HG03460 (cell line): Measurements from ENCODE around the gene CD59.
A peak's percentile ranks its signal among the peaks of the same experiment; 100 is the strongest.
"Not testable (repeated sequence)": the region's sequence is repeated elsewhere in the genome, so short reads cannot be mapped to it uniquely, and the experiment has no call there.

Experiments used
- ATAC-seq: cut with Tn5 transposase; IDR thresholded peaks from one replicate; pipeline ENCODE4 v1.9.1; 2021; ENCODE audit not compliant: unreplicated experiment

CD59 gene

DNA sequence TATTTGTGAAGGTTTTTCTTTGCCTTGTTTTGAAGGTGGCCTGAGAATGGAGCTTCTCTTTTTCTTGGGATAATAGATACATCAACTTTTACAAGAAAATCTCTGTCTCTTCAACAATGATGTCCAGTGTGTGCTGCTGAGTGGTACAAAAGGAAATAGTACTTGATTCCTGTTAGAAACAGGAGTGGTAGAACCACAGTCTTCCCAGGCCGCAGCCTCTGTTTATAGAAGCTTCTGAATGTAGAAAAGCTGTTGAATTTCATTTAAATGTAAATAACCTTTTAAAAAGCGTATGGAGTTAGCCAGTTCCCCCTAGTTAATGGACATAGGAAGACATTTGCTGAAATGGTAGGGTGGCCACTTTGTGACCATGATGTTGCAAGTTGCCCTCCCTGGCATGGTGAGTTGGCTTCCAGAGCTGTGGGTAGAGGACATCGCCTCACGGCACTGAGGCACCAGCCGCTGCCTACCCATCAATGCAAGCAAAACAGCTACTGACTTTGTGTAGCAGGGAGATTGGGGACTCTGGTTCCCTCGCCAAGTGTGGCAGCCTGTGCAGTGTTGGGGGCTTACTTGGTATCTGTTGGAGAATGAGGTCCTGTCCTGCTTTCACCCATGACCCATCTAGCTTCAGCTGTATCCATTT is 67.1 kb downstream of the CD59 start:
- no peak for ATAC-seq

DNA sequence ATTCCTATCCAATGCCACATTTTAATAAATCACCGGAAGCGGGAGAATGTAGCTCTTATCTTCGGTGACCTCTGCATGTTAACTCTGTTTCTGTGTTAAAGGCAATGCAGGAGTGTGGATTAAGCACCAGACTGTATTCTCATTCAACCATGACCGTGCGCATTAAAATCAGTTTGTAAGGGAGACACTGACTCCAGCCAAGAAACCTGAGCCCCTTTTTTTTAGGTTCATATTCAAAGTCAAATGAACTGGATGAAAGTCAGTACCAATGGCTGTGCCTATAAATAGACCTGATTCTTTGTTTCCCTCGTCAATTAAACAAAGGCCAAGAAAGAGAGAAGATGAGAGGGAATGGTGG is 67.8 kb downstream of the CD59 start:
- no peak for ATAC-seq

DNA sequence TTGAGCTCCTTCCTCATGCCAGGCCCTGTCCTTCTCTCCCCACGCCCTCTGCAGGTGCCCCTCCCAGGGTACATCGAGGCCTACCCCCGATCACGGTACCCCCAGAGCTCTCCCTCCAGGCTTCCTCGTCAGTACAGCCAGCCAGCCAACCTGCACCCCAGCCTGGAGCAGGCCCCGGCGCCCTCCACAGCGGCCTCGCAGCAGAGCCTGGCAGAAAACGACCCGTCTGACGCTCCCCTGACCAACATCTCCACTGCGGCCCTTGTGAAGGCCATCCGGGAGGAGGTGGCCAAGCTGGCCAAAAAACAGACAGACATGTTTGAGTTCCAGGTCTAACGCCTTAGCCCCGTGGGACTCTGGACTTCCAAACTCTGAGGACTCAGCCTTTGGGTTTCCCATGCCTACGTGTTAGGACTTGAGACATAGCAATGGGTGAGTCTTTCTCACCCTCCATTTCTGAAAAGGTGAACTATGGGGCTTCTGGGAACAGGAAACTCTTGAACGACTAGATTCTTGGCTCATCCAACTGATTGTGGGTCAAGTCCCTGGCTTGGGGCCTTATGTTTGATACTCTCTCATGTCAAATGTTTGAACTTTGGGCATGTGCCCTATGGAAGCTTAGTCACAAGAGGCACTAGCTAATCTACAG is 68.3 kb downstream of the CD59 start:
- no peak for ATAC-seq

DNA sequence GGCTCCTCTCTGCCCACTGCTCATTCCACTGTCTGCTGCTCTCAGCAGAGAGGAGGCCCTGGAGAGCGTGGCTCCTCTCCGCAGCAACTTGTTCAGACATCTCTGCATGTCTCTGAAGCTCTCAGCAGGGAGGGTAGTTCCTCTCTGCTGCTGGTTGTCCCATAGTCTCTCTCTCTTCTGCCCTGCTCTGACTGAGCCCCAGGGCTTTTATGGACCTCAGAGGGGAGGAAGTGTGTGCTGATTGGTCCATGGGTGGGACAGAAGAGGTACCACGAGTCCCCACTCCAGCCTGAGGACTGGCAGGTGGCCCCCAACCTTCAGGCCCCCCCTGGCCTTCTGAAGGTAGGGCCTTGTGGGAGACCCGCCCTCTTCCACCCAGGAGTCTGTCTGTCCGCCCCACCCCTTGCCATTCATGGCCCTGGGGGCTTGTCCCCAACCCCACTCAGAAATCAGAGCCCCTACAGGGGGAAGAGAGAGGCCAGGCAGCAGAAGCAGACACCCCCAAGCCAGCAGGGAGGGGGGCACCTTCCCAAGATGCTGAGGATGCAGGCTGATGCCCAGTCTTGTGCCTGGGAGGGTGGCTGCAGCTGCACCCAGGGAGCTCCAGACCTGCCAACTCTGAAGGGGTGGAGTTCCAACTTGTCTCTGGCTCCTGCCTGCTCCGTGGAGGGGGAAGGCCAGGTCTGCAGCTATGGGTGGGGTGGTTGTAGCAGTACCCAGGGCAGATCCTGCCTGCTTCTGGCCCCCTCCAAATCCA is 70.7 kb downstream of the CD59 start:
- ATAC-seq: no peak

DNA sequence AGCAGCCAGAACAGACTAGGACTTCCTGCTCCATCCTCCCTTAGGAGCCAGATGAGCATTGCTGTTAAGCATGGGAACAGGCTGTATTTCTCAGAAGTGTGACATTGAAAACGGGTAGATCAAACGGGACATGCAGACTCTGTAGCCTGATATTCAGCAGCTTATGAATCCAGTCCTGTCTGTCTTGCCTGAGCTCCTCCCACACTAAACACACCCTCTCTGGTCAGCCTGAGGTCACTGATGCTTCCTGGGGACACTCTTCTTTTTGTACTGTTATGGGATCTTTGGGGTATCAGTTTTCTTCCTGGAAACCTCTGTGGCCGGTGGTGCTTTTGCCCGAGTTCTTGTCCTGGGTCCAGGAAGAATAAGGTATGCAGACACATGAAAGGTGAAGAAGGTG is 71.4 kb downstream of the CD59 start:
- ATAC-seq: no peak

DNA sequence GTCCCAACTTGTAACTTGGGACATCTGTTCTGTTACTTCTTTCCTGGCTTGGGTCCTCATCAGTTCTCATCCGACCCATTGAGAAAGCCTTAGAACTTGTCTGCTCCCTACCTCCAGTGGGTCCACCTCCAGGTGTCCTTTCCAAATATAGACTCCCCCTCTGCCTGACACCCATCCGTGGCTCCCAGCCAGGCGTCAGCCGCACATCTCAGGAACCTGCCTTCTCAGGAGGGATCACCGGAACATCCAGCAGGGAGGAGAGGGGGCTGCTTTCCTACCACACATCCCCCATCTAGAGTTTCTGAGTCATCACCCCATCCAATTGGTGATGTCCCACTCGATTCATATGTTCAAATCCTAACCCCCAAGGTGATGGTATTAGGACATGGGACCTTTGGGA is 72.1 kb downstream of the CD59 start:
- no peak for ATAC-seq

DNA sequence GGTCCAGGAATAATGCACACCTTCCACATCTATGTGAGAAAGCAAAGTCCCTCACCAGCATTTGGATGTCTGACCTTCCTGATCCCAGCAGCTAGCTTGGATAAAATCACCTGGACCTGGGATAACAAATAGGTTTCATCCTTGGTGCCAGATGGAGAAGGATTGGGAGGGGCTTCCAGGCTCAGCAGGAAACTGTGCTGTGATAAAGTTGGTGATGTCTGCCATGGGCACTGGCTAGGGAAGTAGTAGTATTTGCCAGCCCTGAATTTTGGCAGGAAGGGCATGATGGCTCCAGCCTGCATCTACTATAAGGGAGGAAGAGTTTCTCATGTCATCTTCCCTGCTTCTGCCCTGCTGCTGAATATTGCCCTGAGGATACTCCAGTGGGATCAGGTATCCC is 73.1 kb downstream of the CD59 start:
- ATAC-seq: no peak

DNA sequence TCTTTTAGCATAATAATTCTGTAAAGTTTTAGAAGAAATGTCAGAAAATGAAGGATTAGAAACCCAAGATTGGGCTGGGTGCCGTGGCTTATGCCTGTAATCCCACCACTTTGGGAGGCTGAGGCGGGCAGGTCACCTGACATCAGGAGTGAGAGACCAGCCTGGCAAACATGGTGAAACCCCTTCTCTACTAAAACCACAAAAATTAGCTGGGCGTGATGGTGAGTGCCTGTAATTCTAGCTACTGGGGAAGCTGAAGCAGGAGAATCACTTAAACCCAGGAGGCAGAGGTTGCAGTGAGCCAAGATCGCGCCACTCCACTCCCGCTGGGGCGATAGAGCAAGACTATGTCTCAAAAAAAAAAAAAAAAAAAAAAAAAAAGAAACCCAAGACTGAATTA is 74.7 kb downstream of the CD59 start:
- ATAC-seq: not testable (repeated sequence)

DNA sequence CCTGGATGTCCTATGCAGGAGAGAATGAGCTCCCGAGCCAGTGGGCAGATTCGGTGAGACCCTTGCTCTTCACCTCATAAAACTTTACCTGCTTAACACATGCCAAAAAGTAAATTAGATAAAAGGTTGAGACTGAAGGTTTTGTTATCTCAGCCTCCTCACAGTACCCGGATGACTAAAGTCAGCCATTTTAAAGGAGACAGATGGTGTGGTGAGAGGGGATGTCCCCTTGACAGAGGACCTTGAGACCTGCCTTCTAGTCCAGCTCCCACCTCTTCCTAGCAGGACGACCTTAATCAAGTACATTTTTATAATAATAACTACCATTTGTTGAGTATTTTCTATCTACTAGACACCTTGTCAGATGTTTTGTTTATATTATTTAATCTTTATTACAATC is 75.3 kb downstream of the CD59 start:
- no peak for ATAC-seq

DNA sequence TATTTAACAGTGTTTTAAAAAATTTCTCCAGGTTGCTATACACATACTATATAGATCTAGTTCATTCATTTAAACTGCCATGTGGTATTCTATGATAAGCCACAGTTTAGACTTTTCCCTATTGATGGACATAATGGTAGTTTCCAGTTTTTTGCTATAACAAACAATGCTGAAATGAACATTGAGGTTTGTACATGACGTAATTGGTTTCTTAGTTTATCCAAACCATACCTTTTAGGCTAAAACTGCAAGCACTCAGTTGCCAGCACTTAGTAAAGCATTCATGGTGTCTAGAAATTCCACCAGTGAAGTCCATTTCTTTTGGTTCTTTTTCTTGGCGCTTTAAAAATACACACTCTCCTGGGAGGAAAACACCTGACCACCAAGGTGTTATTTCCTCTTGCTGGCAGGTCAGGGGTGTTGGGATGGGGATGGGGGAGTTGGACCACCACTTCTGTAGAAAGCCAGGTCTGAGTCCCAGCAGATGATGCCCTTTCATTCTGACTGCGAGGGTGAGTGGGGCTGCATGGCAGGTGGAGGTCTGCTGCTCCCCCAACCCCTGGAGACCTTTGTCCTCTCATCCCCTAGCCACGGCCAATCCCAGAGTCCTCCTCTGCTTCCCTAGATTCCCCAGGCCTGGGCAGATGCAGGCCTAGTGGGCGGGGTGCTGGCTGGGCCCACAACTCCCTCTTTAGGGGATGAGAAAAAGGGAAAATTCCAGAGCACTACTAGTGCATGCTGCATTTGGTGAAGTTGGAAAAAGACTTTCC is 76.7 kb downstream of the CD59 start:
- no peak for ATAC-seq

DNA sequence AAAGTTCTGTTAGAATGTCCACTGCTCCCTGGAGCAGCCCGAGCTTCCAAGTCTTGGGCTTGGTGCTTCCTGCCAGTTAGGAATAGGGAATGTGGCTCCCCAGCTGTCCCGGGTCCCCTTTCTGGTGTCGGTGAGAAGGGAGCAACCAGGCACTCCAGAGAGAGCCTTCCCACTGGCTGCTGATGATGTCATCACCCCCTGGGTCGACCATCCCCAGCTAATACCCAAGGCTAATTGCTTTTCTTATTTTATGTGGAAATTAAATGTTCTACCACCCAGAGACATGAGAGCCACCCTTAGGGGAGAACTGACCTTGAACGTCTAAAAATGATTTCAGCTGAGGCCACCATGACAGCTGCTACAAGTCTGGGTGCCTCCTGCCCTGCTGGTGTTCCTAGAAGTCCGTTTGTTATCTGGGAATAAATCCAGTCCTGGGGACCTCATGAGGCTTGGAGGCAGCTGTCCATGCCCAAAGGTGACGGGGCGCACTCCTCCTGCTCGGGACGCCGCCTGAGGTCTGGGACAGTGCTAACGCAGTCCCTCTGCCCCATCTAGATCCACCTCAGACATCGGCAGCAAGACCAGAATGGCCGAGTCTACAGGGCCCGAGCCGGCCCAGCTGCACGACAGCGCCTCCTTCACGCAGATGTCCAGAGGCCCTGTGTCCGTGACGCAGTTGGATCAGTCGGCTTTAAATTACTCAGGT is 77.9 kb downstream of the CD59 start:
- no peak for ATAC-seq

DNA sequence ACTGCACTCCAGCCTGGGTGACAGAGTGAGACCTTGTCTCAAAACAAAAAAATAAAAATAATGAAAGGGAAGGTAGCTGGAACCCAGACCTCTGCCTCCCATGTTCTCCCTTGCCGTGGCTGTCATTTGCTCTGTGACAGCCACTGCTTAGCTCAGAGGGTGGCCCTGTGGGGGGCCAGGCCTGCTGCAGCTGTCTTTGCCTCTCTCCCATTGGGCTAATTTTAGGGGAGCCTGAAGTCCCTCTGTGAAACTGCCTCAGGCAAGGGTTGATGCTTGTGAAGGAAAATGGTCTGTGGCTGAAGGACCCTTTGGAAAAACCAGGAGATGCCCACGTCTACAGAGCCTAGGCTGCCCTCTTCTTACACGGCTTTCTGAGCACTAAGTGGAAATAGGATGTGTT is 78.5 kb downstream of the CD59 start:
- ATAC-seq: no peak

DNA sequence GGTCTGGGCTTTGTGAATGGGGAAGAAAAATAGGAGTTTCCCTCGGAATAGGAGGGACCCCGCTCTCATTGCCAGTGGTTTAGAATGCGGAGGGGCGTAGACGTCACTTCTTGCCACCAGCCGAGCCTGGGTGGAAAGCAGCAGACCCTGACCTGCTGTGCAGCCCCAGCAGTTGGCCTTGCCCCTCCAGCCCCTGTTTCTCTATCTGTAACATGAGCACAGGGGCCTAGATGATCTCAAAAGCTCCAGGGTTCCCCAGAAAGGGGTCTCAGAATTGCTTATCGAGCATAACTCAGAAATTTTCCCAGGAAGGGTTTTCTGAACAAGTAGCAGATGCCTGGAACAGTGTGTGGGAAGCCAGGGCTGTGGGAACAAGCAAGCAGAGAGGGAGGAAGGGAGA is 79.5 kb downstream of the CD59 start:
- ATAC-seq: no peak

DNA sequence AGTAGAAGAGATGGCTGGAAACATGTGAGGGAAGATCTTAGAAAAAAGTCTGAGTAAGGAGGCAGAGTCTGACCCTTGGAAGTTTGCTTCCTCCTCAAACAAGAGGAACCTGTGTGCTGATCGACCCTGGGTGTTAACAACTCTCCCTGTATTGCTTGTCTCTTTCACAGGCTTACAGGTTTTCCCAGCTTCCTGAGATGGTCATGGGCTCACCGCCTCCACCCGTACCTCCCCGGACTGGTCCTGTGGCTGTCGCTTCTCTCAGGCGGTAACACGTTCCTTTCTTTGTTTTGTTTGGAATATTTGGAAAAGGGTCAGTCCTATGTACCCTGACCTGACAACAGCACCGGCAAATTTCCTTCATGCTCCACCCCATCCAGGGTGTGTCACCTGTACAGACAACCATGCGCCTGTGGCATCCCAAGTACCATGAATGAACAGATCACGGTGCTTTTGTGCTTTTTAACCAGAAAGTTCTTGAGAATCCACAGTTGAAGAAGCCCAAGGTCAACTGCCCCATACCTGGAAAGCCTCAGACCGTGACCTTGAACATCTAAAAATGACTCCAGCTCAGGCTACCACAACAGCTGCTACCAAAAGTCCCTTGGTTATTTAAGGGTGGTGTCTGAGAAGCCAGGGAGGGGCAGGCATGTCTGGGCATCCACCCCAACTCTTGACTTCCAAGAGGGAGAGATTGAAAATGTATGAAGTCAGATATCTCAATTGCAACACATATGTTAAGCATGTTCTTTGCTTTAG is 80.2 kb downstream of the CD59 start:
- ATAC-seq: peak; percentile 73

DNA sequence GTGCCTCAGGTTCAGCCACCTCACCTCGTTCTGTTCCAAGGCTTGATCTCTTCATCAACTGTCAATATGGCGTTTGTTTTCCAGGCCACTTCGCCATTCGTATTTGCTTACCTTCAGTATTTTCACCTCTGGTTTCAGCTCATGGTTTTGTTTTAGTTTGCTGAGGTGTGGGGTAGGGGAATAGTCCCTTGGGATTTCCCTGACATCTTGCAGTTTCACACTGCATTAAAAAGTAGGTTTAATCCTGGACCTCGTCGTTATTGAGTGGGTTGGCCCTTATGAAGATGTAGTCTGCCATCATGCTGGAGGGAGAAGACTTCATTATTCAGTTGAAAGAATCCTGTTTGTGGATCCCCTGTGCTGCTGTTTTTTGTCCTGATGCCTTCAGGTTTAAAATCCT is 81.6 kb downstream of the CD59 start:
- no peak for ATAC-seq
